Fibroblast of the aortic adventitia (primary cell): ENCODE measurements around the gene C1QTNF2. TPM values are rescaled to one million over a fixed set of nuclear protein-coding genes. Genes with fewer than 3 reads are reported as not detected.

Experiments
- DNase-seq: peaks from one replicate; pipeline ENCODE4 v3.0.0-alpha.2; 2010; ENCODE audit warnings: low read depth
- H3K4me3 ChIP-seq: 2 replicates; pipeline ENCODE4 v1.5.1; 2011; ENCODE audit warnings: low read depth, mild to moderate bottlenecking, control low read depth, low read length, moderate library complexity
- CTCF ChIP-seq: IDR thresholded peaks from 2 replicates; pipeline ENCODE4 v1.5.1; 2011; ENCODE audit warnings: mild to moderate bottlenecking, low read length, control low read depth, inconsistent platforms; ENCODE audit not compliant: insufficient read depth
- total RNA-seq: library from RNA; depleted of rRNA; stranded (reverse); fragments of >200 nt; gene quantifications from 2 replicates; pipeline ENCODE4 v1.2.3, GENCODE V29; 2012; ENCODE audit warnings: low replicate concordance

The C1QTNF2 gene
- total RNA-seq, 1 donor = 2.0 TPM

- H3K4me3 ChIP-seq = no peak overlapping the region
- no peak for TF ChIP-seq CTCF
- peak; percentile 53 for DNase-seq
Observed at GRCh38 chr5:160357861-160358411, 12.5 kb downstream of the C1QTNF2 start.

DNA sequence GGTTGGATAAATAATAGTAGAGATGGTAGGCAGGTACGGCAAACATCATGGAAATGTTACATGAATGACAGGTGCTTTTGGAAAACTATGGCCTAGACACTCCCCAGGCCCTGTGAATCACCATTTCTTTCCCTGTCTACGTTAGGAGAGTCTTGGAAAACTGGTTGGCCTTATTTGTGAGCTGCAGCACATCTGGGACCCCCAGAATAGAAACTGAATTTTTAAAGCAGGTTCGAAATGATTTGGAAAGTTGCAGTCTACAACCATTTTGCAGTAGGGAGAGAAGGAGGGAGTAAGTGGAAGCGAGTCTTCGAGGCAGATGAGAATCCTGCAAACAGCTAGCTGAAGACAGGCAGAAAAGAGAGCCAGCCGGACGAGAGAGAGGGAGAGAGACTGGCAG is 13.0 kb downstream of the C1QTNF2 start:
- H3K4me3 ChIP-seq = no peak overlapping the region
- TF ChIP-seq CTCF = no peak
- no peak for DNase-seq

DNA sequence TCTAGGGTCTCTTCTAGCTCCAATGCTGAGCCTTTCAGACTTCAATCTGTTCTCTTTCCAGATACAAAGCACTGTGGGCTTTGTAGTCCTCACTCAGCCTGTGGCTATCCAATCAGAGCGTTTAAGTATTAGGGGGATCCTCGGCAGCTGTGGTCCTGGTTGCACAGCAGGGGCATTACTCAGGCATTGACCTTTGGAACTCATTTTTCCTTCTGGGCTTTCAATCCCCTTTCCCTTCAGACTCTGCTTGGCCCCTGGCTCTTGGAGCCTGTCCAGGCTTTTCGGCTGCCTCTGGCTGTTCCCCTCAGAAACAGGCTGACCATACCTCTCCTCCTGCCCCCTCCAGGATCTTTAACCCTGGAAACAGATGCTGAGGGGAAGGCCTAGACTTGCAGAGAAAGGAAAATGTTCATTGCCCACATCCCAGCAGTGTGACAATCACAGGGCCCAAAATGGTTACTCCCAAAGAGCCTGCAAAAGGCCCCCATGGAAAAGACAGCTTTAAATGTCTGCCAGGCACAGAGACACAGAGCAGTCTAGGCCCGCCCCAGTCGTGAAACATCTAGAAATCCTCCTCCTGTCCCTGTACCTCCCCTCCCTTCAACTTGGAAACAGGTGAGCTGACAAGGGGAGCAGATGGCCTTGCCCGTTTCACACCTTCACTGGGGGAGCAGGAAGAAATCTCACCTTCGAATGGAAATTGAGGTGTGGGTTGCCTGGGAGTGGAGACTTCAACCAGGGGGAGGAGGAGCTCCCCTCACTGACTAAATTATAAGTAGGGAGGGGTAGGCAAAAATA is 13.7 kb downstream of the C1QTNF2 start:
- TF ChIP-seq CTCF = no peak
- H3K4me3 ChIP-seq = no peak overlapping the region
- DNase-seq = no peak

GRCh38 chr5:160354666-160355065 is 15.8 kb downstream of the C1QTNF2 start:
- H3K4me3 ChIP-seq = no peak overlapping the region
- no peak for DNase-seq

GRCh38 chr5:160353379-160353778 is 17.0 kb downstream of the C1QTNF2 start:
- peak; percentile 59 for DNase-seq
- no peak for TF ChIP-seq CTCF
- no peak overlapping the region for H3K4me3 ChIP-seq

More at GRCh38 chr5:160354666-160355065, 15.8 kb downstream of the C1QTNF2 start:
- no peak for TF ChIP-seq CTCF

GRCh38 chr5:160352308-160352707 is 18.1 kb downstream of the C1QTNF2 start:
- no peak for TF ChIP-seq CTCF
- H3K4me3 ChIP-seq = no peak overlapping the region
- DNase-seq = no peak
